Measurements from ENCODE around the gene N4BP2. TPM values are rescaled to one million over a fixed set of nuclear protein-coding genes. Genes with fewer than 3 reads are reported as not detected.

The N4BP2 gene
- total and polyA plus RNA-seq, 2 of the 8 experiments (the other 6 are each of a cell fraction or from before 2014, with no cell fraction given) = 4.4 to 44.7 TPM

DNA sequence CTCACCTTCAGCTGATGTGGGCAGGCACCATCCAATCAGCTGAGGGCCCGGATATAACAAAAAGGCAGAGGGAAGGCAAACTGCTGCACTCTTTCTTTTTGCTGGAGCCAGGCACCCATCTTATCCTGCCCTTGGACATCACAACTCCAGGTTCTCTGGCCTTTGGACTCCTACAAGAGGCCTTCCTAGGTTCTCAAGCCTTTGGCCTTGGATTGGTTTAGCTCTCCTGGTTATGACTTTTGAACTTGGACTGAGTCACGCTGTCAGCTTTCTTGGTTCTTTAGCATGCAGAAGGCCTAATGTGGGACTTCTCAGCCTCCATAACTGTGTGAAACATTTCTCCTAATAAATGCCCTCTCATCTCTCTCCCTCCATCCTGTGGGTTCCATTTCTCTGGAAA, 23.0 kb upstream of the N4BP2 start (continued):
- TF ChIP-seq, protein P1, sequence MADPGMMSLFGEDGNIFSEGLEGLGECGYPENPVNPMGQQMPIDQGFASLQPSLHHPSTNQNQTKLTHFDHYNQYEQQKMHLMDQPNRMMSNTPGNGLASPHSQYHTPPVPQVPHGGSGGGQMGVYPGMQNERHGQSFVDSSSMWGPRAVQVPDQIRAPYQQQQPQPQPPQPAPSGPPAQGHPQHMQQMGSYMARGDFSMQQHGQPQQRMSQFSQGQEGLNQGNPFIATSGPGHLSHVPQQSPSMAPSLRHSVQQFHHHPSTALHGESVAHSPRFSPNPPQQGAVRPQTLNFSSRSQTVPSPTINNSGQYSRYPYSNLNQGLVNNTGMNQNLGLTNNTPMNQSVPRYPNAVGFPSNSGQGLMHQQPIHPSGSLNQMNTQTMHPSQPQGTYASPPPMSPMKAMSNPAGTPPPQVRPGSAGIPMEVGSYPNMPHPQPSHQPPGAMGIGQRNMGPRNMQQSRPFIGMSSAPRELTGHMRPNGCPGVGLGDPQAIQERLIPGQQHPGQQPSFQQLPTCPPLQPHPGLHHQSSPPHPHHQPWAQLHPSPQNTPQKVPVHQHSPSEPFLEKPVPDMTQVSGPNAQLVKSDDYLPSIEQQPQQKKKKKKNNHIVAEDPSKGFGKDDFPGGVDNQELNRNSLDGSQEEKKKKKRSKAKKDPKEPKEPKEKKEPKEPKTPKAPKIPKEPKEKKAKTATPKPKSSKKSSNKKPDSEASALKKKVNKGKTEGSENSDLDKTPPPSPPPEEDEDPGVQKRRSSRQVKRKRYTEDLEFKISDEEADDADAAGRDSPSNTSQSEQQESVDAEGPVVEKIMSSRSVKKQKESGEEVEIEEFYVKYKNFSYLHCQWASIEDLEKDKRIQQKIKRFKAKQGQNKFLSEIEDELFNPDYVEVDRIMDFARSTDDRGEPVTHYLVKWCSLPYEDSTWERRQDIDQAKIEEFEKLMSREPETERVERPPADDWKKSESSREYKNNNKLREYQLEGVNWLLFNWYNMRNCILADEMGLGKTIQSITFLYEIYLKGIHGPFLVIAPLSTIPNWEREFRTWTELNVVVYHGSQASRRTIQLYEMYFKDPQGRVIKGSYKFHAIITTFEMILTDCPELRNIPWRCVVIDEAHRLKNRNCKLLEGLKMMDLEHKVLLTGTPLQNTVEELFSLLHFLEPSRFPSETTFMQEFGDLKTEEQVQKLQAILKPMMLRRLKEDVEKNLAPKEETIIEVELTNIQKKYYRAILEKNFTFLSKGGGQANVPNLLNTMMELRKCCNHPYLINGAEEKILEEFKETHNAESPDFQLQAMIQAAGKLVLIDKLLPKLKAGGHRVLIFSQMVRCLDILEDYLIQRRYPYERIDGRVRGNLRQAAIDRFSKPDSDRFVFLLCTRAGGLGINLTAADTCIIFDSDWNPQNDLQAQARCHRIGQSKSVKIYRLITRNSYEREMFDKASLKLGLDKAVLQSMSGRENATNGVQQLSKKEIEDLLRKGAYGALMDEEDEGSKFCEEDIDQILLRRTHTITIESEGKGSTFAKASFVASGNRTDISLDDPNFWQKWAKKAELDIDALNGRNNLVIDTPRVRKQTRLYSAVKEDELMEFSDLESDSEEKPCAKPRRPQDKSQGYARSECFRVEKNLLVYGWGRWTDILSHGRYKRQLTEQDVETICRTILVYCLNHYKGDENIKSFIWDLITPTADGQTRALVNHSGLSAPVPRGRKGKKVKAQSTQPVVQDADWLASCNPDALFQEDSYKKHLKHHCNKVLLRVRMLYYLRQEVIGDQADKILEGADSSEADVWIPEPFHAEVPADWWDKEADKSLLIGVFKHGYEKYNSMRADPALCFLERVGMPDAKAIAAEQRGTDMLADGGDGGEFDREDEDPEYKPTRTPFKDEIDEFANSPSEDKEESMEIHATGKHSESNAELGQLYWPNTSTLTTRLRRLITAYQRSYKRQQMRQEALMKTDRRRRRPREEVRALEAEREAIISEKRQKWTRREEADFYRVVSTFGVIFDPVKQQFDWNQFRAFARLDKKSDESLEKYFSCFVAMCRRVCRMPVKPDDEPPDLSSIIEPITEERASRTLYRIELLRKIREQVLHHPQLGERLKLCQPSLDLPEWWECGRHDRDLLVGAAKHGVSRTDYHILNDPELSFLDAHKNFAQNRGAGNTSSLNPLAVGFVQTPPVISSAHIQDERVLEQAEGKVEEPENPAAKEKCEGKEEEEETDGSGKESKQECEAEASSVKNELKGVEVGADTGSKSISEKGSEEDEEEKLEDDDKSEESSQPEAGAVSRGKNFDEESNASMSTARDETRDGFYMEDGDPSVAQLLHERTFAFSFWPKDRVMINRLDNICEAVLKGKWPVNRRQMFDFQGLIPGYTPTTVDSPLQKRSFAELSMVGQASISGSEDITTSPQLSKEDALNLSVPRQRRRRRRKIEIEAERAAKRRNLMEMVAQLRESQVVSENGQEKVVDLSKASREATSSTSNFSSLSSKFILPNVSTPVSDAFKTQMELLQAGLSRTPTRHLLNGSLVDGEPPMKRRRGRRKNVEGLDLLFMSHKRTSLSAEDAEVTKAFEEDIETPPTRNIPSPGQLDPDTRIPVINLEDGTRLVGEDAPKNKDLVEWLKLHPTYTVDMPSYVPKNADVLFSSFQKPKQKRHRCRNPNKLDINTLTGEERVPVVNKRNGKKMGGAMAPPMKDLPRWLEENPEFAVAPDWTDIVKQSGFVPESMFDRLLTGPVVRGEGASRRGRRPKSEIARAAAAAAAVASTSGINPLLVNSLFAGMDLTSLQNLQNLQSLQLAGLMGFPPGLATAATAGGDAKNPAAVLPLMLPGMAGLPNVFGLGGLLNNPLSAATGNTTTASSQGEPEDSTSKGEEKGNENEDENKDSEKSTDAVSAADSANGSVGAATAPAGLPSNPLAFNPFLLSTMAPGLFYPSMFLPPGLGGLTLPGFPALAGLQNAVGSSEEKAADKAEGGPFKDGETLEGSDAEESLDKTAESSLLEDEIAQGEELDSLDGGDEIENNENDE (IDR thresholded peaks at IDR 0.05; ENCODE audit: insufficient replicate concordance, low read length) = no peak
- TF ChIP-seq ASH2L (IDR thresholded peaks at IDR 0.05; ENCODE audit: low read length) = no peak
- TF ChIP-seq KDM4A (IDR thresholded peaks at IDR 0.05; ENCODE audit: low read depth, low read length, severe bottlenecking) = no peak
- no peak for TF ChIP-seq BACH1 (IDR thresholded peaks at IDR 0.05; ENCODE audit: low read length)
- TF ChIP-seq TAF7 (optimal IDR thresholded peaks at IDR 0.05; ENCODE audit: borderline replicate concordance, low read depth, low read length) = no peak
- TF ChIP-seq RFX5 (IDR thresholded peaks at IDR 0.05; ENCODE audit: borderline replicate concordance, low read depth, low read length) = no peak
